Measurements from ENCODE around the gene INO80C.

The INO80C gene

DNA sequence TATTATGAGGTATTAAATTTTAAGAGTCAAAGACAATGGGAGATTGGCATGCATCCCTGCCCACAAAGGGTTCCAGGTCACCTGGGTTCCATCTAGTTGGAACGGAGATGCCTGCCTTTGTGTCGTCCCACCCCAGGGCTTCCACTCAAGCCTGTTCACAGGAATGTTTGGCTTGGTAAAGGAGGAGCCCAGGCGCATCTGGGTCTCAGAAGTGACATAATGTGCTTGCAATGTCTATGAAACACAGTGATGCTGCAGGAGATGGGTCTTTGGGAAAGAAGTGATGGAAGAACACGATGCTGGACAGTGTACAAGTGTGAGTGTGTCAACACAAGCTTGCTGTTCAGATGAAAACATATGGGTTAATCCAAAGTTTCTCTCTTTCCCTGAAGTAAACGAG is 71.0 kb downstream of the INO80C start:
- DNase-seq (ENCODE audit: low spot score), result no peak

DNA sequence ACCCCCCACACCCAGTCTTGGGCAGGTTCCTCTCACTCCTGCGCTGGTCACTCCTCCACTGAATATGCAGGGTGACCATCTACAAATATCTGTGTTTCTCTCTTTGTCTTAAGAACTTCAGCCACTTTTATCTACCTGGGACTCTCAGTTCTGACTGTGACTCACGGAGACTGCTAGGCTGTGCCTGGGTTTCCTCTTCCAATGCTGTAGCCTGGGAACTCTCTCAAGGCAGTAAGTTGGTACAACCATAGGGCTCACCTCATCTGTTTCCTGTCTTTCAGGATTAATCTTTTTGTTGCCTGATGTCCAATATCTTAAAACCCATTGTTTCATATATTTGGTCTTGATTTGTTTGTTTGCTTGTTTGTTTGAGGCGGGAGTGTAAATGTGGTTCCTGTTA is 73.4 kb downstream of the INO80C start:
- DNase-seq (ENCODE audit: low spot score), result no peak

GRCh38 chr18:35422237-35422636 is 75.5 kb downstream of the INO80C start:
- DNase-seq (ENCODE audit: low spot score), result no peak

DNA sequence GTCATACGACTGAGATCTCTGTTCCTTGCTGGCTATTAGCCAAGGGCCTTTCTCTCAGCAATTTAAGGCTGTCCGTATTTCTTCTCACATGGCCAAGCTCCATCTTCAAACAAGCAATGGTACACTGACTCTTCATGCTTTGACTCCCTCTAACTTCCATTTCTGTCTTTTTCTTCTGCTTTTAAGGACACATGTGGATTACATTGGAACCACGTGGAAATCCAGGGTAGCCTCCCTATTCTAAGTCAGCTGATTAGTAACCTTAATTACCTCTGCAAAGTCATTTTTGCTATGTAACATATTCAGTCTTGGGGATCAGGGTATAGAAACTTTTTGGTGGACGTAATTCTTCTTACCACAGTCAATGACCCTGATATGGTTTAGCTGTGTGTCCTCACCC is 79.2 kb downstream of the INO80C start:
- DNase-seq (ENCODE audit: low spot score), result no peak
